ENCODE results near the gene SLC23A2.

The SLC23A2 gene

DNA sequence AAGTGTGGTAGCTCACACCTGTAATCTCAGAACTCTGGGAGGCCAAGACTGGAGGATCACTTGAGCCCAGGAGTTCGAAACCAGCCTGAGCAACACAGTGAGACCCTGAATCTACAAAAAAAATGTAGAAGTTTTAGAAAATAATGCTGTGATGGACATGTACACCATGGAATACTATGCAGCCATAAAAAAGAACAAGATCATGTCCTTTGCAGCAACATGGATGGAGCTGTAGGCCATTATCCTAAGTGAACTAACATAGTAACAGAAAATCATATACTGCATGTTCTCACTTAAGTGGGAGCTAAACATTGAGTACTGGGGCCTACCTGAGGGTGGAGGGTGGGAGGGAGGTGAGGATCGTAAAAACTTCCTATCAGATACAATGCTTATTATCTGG is 168.8 kb downstream of the SLC23A2 start:
- DNase-seq: no peak
- TF ChIP-seq, protein P1, sequence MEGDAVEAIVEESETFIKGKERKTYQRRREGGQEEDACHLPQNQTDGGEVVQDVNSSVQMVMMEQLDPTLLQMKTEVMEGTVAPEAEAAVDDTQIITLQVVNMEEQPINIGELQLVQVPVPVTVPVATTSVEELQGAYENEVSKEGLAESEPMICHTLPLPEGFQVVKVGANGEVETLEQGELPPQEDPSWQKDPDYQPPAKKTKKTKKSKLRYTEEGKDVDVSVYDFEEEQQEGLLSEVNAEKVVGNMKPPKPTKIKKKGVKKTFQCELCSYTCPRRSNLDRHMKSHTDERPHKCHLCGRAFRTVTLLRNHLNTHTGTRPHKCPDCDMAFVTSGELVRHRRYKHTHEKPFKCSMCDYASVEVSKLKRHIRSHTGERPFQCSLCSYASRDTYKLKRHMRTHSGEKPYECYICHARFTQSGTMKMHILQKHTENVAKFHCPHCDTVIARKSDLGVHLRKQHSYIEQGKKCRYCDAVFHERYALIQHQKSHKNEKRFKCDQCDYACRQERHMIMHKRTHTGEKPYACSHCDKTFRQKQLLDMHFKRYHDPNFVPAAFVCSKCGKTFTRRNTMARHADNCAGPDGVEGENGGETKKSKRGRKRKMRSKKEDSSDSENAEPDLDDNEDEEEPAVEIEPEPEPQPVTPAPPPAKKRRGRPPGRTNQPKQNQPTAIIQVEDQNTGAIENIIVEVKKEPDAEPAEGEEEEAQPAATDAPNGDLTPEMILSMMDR (IDR thresholded peaks at IDR 0.05): no peak
- Histone ChIP-seq H3K27ac (no peak overlapping the region), H3K4me1 (peaks cover 0 to 30% (median 16%) of the 10 kb centered on the region in 4 donors), H3K4me3 (no peak overlapping the region), H3K9me3 (no peaks in the 10 kb centered on the region), H3K36me3 (no peaks in the 10 kb centered on the region), H3K27me3 (no peaks in the 10 kb centered on the region)
- intact Hi-C loops (cut with DNase I; ENCODE audit: low total_unique reads): no loop called here

DNA sequence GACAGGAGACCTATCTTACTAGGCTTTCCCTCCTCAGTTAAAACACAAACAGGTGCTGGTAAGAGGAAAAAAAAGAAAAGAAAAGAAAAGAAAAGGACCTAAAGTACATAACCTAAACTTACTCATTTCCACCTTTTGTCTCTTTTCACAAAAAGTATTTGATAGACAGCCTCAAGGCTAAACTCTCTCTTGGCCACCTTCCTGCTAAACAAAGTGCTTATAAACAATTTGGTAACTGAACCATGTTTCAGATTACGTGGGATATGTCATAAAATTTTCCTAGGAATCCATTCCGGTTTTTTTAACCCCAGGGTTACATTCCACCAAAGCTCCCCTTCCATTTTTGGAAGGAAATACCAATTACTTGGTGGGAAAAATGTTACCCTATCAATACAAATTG is 170.6 kb downstream of the SLC23A2 start:
- H3K36me3 ChIP-seq: no peaks in the 10 kb centered on the region
- TF ChIP-seq, protein P1 (IDR thresholded peaks at IDR 0.05): no peak
- H3K27me3 ChIP-seq: no peaks in the 10 kb centered on the region
- H3K9me3 ChIP-seq: no peaks in the 10 kb centered on the region
- DNase-seq: no peak
- intact Hi-C loops (cut with DNase I; ENCODE audit: low total_unique reads): no loop called here
- no peak overlapping the region for H3K27ac ChIP-seq
- H3K4me1 ChIP-seq: peaks cover 0 to 23% (median 11%) of the 10 kb centered on the region in 4 donors
- no peak overlapping the region for H3K4me3 ChIP-seq

DNA sequence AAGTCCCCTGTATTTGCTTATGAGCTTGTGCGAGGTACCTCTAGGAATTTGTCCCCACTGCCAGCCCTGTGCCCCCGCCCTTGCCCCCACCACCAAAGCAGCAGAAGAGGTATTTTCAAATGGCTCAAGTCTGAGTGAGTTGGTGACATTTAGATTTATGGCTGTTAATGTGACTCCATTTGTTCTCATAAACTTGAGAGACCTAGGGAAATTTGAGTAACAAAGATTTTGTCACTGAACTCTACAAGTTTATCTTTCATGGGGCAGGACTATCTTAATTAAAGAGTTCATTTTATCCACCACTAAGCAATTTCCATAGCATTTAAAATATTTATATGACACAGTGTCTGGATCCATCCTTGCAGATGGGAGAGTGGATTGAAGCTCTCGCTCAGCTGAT is 171.1 kb downstream of the SLC23A2 start:
- intact Hi-C loops (cut with DNase I; ENCODE audit: low total_unique reads): no loop called here
- peak in 1 of 2 donors; percentile 42 for DNase-seq
- Histone ChIP-seq H3K4me3 (no peak overlapping the region), H3K27me3 (no peaks in the 10 kb centered on the region), H3K9me3 (no peaks in the 10 kb centered on the region), H3K4me1 (peaks cover 0 to 19% (median 8%) of the 10 kb centered on the region in 4 donors), H3K36me3 (no peaks in the 10 kb centered on the region), H3K27ac (no peak overlapping the region)
- TF ChIP-seq, protein P1 (IDR thresholded peaks at IDR 0.05): no peak

DNA sequence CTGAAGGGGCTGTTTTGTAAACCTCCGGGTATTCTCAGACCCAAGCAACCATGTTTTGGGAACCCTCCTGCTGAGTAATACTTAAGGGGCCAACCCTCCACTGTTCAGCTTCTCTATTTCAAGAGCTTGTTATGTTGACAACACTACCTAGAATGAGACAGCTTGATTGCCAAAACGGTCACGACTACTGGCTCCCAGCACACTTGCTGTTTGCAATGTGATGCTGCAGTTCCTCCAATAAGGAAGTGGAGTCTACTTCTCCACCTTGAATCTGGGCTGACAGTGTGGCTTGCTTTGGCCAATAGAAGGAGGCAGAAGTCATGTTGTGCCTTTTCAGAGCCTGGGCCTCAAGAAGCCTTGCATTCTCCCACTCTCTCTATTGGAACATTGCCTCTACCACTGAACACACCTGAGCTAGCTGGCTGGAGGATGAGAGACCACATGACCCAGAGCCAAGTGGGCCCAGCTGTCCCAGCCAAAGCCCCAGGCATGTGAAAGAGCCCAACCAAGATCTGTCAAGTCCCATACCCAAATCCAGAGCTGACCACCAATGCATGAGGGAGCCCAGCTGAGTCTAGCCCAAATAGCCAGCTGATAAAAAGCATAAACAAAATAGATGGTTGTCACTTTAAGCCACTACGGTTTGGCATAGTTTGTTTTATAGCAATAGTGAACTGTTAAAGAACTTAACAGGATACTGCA is 171.6 kb downstream of the SLC23A2 start:
- Histone ChIP-seq H3K27ac (no peak overlapping the region), H3K4me1 (peaks cover 0 to 15% (median 7%) of the 10 kb centered on the region in 4 donors)

DNA sequence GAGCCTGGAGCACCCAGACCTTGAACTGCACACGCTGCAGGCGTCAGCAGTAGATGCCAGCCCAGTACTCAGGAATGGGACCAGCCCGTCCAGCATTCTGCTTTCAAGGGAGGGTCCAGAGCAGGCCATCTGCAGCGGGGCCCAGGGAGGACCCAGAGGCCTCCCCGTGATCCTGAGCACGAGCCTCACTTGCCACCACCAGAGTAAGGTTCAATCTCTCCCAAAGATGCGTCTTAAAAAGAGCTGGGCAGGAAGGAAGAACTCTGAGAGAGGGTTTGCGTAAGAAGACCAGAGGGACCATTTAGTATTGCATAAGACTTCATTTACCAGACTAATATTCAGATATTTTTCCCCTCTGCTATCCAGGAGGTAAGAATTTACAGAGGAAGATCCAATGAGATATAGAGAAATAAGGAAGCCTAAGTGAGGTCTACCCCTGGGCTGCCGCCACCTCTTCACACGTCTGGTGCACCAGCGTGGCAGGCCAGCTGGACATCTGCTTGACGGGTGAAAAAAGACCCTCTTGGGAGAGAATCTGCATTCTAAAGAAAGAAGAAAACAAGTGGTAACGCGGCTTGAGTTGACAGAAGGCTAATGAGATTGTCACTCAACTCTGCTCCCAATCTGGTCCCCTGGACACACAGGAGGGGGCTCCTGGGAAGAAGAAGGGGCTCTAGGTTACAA is 172.3 kb downstream of the SLC23A2 start:
- Histone ChIP-seq H3K36me3 (no peaks in the 10 kb centered on the region), H3K27me3 (no peaks in the 10 kb centered on the region), H3K4me1 (peaks cover 0 to 19% (median 8%) of the 10 kb centered on the region in 4 donors), H3K27ac (no peak overlapping the region), H3K4me3 (no peak overlapping the region), H3K9me3 (no peaks in the 10 kb centered on the region)
- DNase-seq: peak in 1 of 2 donors; percentile 64
- intact Hi-C loops (cut with DNase I; ENCODE audit: low total_unique reads): no loop called here
- TF ChIP-seq, protein P1 (IDR thresholded peaks at IDR 0.05): no peak

More for the DNA sequence above, 171.6 kb downstream of the SLC23A2 start:
- H3K36me3 ChIP-seq: no peaks in the 10 kb centered on the region
- DNase-seq: peak; percentile 56 to 69
- TF ChIP-seq, protein P1 (IDR thresholded peaks at IDR 0.05): no peak
- intact Hi-C loops (cut with DNase I; ENCODE audit: low total_unique reads): no loop called here
- H3K9me3 ChIP-seq: no peaks in the 10 kb centered on the region
- H3K4me3 ChIP-seq: no peak overlapping the region
- no peaks in the 10 kb centered on the region for H3K27me3 ChIP-seq

Measured in tibial artery (tissue), 4 donors.